Hematopoietic multipotent progenitor cell treated with erythropoietin and hydrocortisone succinate and interleukin-3 and kit ligand, for 15 days (in vitro differentiated cells): ENCODE data around the gene ST7.
"Not testable (repeated sequence)": the region's sequence is repeated elsewhere in the genome, so short reads cannot be mapped to it uniquely, and the experiment has no call there.

ENCODE experiments used
- DNase-seq: peaks from one replicate; pipeline ENCODE4 v3.0.0-alpha.2; 2015; ENCODE audit warnings: low spot score

The ST7 gene

GRCh38 chr7:117225536-117225935 is 272.2 kb downstream of the ST7 start:
- DNase-seq = no peak

GRCh38 chr7:117227091-117227490 is 273.8 kb downstream of the ST7 start:
- no peak for DNase-seq

DNA sequence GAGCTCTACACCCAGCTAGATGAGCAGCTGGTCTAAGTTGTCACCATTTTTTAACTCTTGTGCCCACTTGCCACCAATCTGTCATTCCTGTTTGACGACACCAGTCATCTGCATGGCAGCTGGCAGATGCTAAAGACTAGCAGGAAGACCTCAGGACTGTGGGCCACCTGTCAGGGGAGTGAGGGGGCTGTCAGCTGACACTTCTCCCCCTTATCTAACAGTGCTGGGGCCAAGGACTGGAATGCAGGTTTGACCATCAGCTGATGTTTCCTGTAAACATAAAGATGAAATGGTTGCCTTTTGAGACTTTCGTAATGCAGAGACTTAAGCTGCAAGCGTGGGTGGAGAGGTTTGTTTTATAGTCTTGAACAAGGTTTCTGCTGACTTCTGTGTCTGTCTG is 276.0 kb downstream of the ST7 start:
- DNase-seq = no peak

DNA sequence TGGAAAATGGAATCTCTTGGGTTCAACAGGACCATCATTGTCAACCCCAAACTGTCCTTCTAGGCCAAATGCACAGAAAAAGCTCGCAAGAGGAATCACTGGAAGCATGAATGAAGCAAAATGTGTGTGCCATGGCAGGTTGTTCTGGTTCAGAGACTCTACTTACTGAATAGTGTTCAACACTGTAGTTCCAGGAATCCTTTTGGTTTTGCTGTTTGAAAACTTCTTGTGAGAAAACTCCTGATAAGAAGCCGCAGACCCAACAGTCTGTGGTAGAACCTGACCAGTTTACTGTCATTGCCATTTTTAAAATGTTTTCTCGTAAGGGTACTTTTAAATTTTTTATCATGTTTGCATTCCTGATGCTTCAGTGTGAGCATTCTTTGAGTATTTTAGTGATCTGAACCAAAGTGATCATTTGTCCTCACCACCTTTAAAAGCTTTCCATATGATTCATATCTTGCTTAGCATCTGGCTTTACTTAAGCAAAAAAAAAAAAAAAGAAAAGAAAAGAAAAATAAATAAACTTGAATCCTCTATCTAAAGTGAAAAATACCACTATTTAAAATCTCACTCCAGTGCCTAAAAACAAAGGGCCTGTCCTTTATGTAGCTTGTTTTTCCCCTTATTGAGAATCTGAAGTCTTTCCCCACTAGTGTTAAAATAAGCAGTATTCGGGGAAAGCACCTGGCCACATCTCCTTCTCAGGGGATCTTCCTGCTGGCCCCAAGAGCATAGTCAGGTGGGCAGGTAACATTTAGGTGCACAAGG is 277.2 kb downstream of the ST7 start:
- DNase-seq = no peak

- no peak for DNase-seq
Observed at GRCh38 chr7:117231047-117231359, 277.7 kb downstream of the ST7 start.

DNA sequence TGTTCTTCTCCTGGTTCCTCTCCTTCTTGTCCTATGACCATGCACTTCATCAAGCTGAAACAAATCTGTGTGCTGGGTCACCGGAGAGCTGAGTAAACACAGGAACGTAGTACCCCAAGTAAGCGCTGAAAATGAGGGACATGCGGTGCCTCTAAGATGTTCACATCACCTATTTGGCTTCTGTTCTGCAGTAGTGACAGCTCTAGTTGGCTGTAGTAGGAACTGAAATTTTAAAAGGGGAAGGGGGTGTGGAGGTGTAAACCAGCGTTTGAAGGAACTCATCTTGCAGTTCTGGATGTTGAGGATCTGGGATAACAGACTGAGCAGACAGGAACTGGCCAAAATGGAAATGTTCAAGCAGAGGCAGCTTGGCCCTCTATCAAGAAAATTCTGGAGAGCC is 284.3 kb downstream of the ST7 start:
- no peak for DNase-seq

GRCh38 chr7:117238472-117238871 is 285.2 kb downstream of the ST7 start:
- DNase-seq = no peak

DNA sequence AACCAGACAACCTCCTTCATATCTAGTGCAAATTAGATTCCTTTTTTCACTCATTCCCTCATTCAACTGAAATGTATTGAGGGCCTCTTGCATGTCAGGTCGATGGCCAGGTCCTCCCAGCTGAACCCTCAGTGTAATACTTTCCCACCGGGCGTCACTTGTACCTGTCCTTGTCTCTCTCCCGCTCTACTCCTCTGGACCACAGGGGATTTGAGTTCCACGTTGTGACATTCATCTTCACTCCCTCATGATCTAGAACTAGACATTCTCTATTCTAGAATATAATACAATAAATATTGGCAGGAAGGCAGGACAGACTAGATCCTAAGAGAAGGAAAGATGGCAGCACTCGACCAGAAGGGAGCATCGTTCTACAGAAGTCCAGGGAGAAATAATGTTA is 285.6 kb downstream of the ST7 start:
- DNase-seq = no peak

DNA sequence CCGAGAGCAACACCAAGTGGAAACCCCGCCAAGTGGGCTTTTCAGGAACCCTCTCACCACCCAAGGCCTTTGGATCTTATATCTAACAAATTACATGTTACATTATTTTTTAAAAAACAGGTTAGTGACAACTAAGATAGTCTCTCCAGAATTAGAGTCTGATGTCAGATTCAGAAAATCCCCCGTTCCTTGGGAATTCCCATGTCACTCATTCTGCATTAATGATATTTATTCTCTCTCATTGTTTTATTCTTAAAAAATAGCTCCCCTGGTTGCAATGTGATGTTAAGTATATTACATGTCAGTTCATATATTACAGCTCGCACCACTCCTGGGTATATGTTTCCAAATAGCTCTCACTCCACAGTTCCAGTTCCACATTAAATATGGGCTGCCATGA is 287.8 kb downstream of the ST7 start:
- no peak for DNase-seq

- DNase-seq = no peak
Observed at GRCh38 chr7:117243390-117243789, 290.1 kb downstream of the ST7 start.

DNA sequence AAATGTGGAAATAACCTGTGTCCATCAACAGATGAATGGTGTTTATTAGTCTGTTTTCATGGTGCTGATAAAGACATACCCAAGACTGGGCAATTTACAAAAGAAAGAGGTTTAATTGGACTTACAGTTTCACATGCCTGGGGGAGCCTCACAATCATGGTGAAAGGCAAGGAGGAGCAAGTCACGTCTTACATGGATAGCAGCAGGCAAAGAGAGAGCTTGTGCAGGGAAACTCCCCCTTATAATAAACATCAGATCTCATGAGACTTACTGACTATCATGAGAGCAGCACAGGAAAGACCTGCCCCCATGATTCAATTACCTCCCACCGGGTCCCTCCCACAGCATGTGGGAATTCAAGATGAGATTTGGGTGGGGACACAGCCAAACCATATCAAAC is 292.4 kb downstream of the ST7 start:
- not testable (repeated sequence) for DNase-seq

DNA sequence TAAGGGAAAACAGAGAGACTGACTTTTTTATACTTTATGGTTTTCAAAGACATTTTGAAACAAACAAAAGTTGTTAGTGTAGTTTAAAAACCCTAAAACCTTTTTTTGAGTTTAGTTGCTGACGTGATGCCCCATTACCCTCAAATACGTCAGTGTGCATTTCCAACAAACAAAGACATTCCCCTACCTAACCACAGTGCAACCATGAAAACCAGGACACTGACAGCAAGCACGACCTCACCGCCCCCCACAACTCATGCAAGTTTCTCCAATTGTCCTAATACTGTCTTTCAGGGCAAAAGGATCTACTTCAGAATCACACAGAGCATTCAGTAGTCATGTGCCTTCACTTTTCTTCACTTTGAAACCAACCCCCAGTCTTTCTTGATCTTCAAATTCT is 294.5 kb downstream of the ST7 start:
- DNase-seq = no peak

GRCh38 chr7:117248829-117249228 is 295.5 kb downstream of the ST7 start:
- no peak for DNase-seq

GRCh38 chr7:117249696-117250095 is 296.4 kb downstream of the ST7 start:
- DNase-seq = no peak

DNA sequence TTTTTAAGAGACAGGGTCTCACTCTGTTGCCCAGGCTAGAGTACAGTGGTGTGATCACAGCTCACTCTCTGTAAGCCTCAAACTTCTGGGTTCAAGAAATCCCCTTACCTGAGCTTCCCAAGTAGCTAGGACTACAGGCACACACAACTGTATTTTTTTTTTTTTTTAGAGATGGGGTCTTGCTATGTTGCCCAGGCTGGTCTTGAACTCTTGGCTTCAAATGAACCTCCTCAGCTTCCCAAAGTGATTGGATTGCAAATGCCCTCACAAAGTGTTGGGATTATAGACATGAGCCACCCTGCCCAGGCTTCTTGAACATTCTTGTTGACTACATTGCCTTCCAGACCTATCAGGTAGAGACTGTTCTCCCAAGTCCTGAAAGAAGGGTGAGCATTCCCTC is 296.9 kb downstream of the ST7 start:
- no peak for DNase-seq

DNA sequence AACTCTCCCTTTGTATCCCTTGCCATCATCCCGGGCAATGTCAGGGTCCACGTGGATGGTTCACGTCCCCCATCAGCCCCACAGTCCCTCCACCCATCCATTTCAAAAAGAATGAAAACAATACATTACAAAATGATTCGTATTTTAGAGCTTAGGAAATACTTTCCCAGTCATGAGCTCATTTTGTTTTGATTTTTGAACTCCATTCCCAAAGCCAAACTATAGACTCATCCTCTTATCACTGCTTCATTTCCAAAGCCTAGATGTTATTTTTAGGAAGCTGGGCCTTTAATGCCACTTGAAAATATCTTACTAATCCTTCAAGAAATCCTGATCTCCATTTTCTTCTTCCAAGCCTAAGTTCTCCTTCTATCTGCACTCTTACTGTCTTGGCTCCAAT is 297.5 kb downstream of the ST7 start:
- no peak for DNase-seq

- no peak for DNase-seq
Observed at GRCh38 chr7:117251687-117252086, 298.4 kb downstream of the ST7 start.

GRCh38 chr7:117259615-117260014 is 306.3 kb downstream of the ST7 start:
- DNase-seq = no peak

DNA sequence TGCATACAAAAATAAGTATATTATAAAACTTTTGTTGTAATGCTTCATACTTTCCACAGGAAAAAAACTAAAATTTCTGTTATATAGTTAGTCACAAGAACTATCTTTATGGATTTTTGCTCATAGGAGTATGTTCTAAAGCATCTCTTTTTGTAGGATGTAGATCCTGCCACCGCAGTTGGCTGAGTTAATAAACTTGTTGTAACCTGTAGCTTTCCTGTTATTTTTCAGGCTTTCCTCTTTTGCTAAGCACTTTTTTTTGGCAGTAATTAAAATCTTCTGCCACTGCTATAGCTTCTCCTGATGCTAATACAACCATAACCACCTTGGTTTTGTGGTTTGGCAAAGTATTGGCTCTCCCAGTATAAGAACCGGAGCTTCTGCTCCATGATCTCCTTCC is 309.2 kb downstream of the ST7 start:
- DNase-seq = no peak

GRCh38 chr7:117264716-117265115 is 311.4 kb downstream of the ST7 start:
- no peak for DNase-seq

- no peak for DNase-seq
Observed at GRCh38 chr7:117269417-117269816, 316.1 kb downstream of the ST7 start.

DNA sequence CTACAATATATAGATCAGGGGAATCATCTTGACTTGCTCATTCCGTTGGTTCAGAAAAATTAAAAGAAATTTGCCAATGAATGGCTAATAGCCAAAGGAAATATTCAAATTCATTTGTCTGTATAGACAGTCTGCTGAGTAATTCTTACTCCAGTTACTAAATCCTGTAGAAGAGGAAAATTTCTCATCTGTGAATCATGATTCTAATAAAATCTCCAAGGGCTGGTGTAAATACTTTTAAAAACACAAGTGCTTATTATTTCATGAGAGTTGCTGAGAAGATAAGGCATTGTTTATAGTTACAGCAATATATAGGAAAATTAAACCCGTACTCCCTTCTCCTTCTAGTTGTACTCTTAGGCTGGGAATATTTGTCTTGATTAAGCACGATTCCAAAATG is 316.6 kb downstream of the ST7 start:
- DNase-seq = no peak

- no peak for DNase-seq
Observed at GRCh38 chr7:117270371-117270770, 317.1 kb downstream of the ST7 start.

DNA sequence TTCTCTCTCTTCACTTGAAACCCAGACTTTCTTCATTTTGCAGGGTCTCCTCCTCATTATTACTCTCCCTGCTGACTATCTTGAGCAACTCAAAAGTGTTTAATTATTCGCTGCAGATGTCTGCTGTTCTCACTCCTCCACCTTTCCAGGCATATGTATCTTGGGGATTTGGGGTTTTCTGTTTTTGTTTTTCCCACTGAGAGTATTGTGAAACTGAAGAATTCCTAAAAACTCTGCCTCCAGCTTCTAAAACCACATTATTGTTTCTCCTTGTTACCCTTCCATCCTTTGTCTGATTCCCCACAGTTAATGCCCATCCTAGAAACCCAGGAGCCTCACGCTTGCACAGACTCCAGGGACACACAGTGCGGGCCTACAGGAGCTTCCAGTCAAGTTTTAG is 318.3 kb downstream of the ST7 start:
- DNase-seq = no peak
